Neural cell (in vitro differentiated cells): ENCODE data around the gene TSEN2.

Experiments
- CTCF ChIP-seq: fragments of 450-650 bp; IDR thresholded peaks from 2 replicates; pipeline ENCODE4 v1.5.1; 2014; ENCODE audit warnings: antibody characterized with exemption, mild to moderate bottlenecking, moderate library complexity; ENCODE audit not compliant: poor library complexity, severe bottlenecking
- EP300 ChIP-seq: fragments of 450-650 bp; conservative IDR thresholded peaks from 2 replicates; pipeline ENCODE4 v1.6.1; 2014; ENCODE audit warnings: antibody characterized with exemption, mild to moderate bottlenecking, moderate library complexity; ENCODE audit not compliant: poor library complexity, severe bottlenecking
- EZH2 ChIP-seq: fragments of 200-600, 300-800 bp; shearing (Covaris generic), sonication (generic); IDR thresholded peaks from 2 replicates; pipeline ENCODE4 v1.6.1; 2014; ENCODE audit warnings: antibody characterized with exemption, low read length, borderline replicate concordance, mild to moderate bottlenecking; ENCODE audit not compliant: insufficient read depth, poor library complexity, severe bottlenecking
- MXI1 ChIP-seq: fragments of 450-650 bp; conservative IDR thresholded peaks from 2 replicates; pipeline ENCODE4 v1.6.1; 2014; ENCODE audit warnings: antibody characterized with exemption, mild to moderate bottlenecking; ENCODE audit not compliant: poor library complexity, severe bottlenecking
- POLR2AphosphoS5 ChIP-seq: IDR thresholded peaks from 2 replicates; pipeline ENCODE4 v1.6.1; 2012
- RAD21 ChIP-seq: fragments of 450-650 bp; conservative IDR thresholded peaks from 2 replicates; pipeline ENCODE4 v1.6.1; 2014; ENCODE audit warnings: antibody characterized with exemption, mild to moderate bottlenecking, moderate library complexity
- SMC3 ChIP-seq: fragments of 450-650 bp; conservative IDR thresholded peaks from 2 replicates; pipeline ENCODE4 v1.6.1; 2014; ENCODE audit warnings: antibody characterized with exemption, mild to moderate bottlenecking, moderate library complexity; ENCODE audit not compliant: poor library complexity
- TAF1 ChIP-seq: IDR thresholded peaks from 2 replicates; pipeline ENCODE4 v1.6.1; 2012; ENCODE audit warnings: low read depth
- TF ChIP-seq, protein P1 (sequence below): IDR thresholded peaks from 2 replicates; pipeline ENCODE4 v1.6.1; 2012; ENCODE audit warnings: borderline replicate concordance

DNA sequence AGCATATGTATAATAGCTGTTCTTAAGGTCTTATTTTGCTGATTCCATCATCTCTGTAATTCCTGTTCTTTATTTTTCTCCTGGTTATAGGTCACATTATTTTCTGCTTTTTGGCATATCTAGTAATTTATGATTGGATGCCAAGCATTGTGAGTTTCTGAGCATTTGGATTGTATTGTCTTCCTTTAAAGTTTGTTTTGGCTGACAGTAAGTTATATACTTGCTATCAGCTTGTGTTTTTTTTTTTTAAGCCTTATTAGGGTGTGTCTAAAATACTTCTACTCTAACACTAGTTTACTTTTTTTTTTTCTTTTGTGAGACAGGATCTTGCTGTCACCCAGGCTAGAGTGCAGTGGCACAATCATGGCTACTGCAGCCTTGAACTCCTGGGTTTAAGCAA is 82.7 kb downstream of the TSEN2 start:
- TF ChIP-seq CTCF (no peak), EP300 (no peak), EZH2 (no peak), RAD21 (no peak), TAF1 (no peak), SMC3 (no peak), POLR2AphosphoS5 (no peak), MXI1 (no peak)
- TF ChIP-seq, protein P1, sequence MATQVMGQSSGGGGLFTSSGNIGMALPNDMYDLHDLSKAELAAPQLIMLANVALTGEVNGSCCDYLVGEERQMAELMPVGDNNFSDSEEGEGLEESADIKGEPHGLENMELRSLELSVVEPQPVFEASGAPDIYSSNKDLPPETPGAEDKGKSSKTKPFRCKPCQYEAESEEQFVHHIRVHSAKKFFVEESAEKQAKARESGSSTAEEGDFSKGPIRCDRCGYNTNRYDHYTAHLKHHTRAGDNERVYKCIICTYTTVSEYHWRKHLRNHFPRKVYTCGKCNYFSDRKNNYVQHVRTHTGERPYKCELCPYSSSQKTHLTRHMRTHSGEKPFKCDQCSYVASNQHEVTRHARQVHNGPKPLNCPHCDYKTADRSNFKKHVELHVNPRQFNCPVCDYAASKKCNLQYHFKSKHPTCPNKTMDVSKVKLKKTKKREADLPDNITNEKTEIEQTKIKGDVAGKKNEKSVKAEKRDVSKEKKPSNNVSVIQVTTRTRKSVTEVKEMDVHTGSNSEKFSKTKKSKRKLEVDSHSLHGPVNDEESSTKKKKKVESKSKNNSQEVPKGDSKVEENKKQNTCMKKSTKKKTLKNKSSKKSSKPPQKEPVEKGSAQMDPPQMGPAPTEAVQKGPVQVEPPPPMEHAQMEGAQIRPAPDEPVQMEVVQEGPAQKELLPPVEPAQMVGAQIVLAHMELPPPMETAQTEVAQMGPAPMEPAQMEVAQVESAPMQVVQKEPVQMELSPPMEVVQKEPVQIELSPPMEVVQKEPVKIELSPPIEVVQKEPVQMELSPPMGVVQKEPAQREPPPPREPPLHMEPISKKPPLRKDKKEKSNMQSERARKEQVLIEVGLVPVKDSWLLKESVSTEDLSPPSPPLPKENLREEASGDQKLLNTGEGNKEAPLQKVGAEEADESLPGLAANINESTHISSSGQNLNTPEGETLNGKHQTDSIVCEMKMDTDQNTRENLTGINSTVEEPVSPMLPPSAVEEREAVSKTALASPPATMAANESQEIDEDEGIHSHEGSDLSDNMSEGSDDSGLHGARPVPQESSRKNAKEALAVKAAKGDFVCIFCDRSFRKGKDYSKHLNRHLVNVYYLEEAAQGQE: no peak
